Brain pericyte (primary cell): ENCODE data around the gene ANKS6.

ENCODE experiments used
- DNase-seq: peaks from one replicate; pipeline ENCODE4 v3.0.0-alpha.2; 2012; ENCODE audit warnings: low read depth, low spot score

ANKS6 gene

GRCh38 chr9:98815391-98815951, 19.1 kb upstream of the ANKS6 start:
- no peak for DNase-seq

- DNase-seq, result no peak
These were observed 14.8 kb upstream of the ANKS6 start for GRCh38 chr9:98811051-98811650.

DNA sequence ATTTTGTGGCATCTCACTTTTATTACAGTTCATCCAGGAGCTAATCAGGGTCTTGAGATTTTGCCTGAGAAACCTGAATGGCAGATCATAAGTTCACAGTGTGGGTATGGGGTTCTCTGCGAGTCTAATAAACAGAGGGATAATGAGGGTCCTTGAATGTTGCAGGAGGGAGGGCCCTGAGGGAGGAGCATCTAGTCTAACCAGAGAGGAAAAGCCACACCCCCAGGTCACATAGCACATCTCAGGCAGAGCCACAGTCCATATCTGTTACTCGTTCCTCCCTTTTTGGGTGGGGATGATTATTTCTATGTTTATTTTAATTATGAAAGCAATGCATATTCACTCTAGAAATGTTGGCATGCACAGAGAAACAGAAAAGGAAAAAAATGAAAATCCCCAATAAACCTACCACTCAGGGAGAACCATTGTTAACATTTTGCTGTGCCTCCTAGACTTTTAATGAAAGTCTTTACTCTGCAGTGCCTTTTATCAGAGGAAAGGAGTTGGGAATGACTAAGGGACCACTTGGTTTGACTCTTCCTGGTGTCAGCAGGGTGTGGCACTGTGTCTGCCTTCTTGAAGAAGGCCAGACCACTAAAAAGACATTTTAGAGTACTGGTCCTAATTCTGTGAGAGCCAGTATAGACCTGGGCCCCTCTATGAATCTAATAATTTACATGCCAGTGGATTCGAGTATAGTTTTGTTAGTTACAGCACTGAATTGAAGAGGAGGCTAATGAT, 13.9 kb upstream of the ANKS6 start:
- DNase-seq, result no peak

DNA sequence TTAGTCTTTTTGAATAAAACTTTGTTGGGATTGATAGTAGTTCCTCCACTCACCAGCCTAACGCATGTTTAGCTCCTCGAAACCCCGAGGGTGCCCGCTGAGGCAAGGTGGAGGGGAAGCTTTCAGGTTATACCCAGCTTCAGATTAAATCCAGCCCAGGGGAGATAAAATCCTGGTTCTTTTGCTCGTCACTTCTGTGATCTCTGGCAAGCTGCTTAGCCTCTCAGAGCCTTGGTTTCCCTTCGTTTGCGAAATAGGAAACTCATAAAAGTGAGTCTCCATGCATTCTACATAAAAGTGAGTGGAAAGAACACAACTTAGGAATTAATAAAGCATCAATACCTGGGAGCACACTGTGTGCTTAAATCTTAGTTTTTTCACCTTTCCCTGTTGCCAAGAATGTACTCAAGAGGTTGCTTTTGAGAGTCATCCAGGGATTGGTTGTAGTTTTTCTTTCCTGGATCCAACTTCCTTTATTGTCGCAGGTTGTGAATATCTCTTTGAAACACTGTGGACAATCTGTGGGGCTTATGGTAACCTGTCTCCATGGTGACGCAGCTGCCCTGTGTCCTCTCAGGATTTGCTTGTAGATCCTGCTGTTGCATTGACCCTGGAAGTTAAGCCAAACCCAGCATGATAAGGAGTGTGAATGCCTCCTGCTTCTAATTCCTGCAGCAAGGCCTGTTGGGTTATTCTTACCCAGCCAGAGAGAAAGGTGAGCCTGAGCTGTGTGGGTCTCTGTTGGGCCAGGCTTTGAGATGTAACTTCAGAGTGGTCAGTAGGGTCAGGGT, 13.2 kb upstream of the ANKS6 start:
- no peak for DNase-seq

DNA sequence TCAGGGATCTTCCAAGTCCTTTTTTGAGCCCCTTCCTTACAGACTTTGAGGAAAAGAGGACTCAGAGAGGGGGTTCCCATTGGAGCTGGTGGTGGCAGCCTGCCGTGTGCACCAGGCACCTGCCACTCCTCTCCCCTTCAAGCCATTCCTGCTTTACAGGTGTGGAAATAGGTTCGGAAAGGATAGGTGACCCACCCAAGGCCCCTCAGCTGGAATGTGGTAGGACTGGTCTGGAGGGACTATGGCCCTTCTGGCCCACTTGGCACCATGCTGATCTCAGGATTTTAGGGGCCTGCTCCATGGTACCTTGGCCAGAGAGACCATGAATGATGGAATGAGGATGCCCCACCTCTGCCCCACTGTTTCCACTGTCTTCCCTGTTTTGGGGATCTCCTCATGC, 12.5 kb upstream of the ANKS6 start:
- DNase-seq, result no peak

DNA sequence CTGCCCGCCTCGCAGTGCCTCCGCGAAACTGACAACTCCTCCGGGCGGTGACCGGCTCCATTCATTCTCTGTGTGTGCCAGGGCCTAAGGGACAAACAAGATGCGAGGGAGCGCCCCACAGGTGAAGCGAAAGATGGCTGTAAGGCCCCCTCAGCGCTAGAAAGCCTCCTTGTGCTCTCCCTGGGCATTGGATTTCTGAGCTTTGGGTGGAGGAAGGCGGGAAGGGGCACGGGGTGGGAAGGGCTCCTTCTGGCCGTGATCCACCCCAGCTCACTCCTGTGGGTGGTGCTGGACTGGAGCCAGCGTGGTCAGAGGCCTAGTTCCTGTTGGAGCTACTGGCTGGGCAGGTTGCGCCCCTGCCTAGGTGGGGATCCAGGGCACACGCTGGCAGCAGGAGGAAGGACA, 12.1 kb upstream of the ANKS6 start:
- DNase-seq, result no peak

- DNase-seq, result no peak
These were observed 11.4 kb upstream of the ANKS6 start for GRCh38 chr9:98807814-98808195.

GRCh38 chr9:98807070-98807813, 10.9 kb upstream of the ANKS6 start, which contains the start of gene GALNT12:
GALNT12 (plus strand) TSS chr9:98807670; CDS start chr9:98807699, 29 bp downstream.
- no peak for DNase-seq

DNA sequence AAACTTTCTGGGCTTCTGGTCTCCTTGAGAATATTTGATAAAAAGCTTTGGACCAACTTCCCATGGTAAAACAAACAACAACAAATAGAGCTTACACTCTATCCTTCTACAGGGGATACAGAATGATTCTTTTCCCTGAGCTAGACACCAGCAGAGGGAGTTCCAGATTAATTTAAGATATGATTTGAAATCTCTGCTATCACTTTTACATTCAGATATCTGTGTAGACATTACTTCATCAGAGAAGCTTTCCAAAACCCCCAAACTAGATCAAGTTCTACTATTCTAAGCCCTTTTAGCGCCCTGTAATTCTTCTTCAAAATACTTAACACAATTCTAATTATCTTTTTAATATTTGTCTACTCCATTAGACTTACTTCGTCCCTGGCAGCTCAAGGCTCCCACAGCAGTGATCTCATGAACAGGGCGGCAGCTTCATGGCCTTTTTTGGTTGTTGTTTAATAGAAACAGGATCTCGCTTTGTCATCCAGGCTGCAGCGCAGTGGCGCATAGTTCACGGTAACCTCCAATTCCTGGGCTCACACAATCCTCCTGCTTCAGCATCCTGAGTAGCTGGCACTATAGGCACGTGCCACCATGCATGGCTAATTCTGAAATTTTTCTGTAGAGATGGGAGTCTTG, 10.2 kb upstream of the ANKS6 start:
- DNase-seq, result no peak

DNA sequence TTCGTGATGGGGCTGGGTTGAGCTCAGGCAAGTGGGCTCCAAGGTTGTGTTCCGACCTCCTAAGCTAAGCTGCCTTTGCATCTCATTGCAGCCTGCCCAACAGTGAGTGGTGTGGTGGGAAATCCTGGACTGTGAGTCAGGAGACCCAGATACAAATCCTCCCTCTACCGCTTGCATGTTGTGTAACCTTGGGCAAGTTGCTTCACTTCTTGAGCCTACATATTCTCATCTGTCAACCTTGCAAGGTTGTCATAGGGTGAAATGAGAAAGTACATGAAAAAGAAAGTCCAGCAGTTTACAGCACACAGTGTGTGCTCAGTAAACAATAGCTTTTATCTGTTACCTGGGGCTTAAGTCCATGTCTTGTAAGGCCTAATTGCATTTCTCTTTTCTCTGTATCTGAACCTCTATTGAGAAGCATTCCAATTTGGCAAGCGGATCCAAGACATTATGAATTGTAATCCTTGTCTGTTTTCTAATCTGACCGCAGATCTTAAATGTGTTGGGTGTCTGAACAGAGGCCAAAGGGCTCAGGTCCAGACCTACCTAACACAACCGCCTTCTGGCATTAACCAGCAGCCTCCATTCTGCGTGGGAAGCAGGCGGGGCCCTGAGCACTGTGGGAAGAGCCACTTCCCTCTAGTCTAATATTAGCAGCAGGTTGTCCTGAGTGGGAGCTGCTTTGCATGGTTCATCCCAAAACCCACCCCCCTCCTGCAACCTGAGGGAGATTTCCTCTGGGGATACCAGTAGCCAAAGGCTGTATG, 9.3 kb upstream of the ANKS6 start:
- no peak for DNase-seq

- no peak for DNase-seq
These were observed 7.7 kb upstream of the ANKS6 start for GRCh38 chr9:98804083-98804482.

DNA sequence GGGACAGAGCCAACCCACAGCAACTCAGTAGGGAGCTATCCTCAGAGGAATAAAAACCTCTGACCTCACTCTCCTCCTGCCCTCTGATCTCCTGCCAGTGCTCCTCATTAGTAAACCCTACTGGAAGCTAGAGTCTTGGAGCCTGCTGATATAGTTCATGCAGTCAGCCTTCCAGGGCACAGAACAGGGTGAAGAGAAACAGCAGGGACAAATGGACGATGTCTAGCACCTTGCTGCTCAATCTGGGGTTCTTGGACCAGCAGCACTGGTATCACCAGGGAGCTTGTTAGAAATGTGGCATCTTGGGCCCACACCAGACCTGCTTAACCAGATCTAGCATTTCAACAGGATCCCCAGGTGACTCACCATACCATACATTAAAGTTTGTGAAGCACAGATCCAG, 5.6 kb upstream of the ANKS6 start:
- no peak for DNase-seq

DNA sequence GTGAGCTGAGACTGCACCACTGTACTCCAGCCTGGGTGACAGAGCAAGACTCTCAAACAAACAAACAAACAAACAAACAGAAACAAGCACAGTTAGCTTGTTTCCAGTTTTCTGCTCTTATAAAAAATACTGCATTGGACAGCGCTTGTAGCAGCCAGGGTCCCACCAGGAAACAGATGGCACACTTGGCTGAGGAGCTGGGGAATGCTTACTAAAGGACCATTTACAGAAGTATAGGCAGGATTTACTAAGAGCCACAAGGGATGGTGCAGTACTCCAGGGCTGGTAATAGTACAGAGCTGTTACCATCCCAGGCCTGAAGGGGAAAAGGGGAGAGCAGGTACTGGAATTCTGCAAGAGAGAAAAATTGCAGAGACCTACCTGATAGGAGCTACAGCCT, 5.2 kb upstream of the ANKS6 start:
- no peak for DNase-seq

- DNase-seq, result no peak
These were observed 1.9 kb upstream of the ANKS6 start for GRCh38 chr9:98798254-98798653.

GRCh38 chr9:98797491-98797890, 1.1 kb upstream of the ANKS6 start:
- DNase-seq, result no peak

GRCh38 chr9:98795970-98796363, 388 bp downstream of the ANKS6 start:
- no peak for DNase-seq

- no peak for DNase-seq
These were observed 930 bp downstream of the ANKS6 start for GRCh38 chr9:98795295-98795955.

- no peak for DNase-seq
These were observed 1.6 kb downstream of the ANKS6 start for GRCh38 chr9:98794802-98795201.

GRCh38 chr9:98793031-98793430, 3.3 kb downstream of the ANKS6 start:
- DNase-seq, result no peak
